Measurements from ENCODE around the gene PPP1R9B. TPM values are rescaled to one million over a fixed set of nuclear protein-coding genes. Genes with fewer than 3 reads are reported as not detected.

Gene PPP1R9B
- total RNA-seq, 3 donors from 2014 or later (not counting 1 experiment from before 2014, with no cell fraction given) = 124 to 162 (median 135) TPM

GRCh38 chr17:50176559-50177357 lies 26.3 kb upstream of the PPP1R9B start:
- H3K27me3 ChIP-seq (ENCODE audit: control insufficient read depth, insufficient read depth, low read length) = no peaks in the 10 kb centered on the region
- TF ChIP-seq CTCF (IDR thresholded peaks at IDR 0.05) = no peak
- H3K27ac Mint-ChIP-seq = no peak overlapping the region
- no peak overlapping the region for H3K27ac ChIP-seq (ENCODE audit: low read length)
- H3K9me3 ChIP-seq (ENCODE audit: control insufficient read depth, insufficient read depth, low read length) = no peaks in the 10 kb centered on the region
- ATAC-seq (no peak), DNase-seq (no peak)
- no peaks in the 10 kb centered on the region for H3K36me3 Mint-ChIP-seq
- H3K36me3 ChIP-seq (ENCODE audit: control insufficient read depth, insufficient read depth, low read length) = no peaks in the 10 kb centered on the region
- no peak overlapping the region for H3K4me3 Mint-ChIP-seq
- no peaks in the 10 kb centered on the region for H3K9me3 Mint-ChIP-seq
- peaks cover 8% of the 10 kb centered on the region for H3K4me1 ChIP-seq (ENCODE audit: control insufficient read depth, insufficient read depth, low read length)
- H3K27me3 Mint-ChIP-seq (ENCODE audit: low read depth in 2 of 2) = peaks cover 0 to 3% of the 10 kb centered on the region in 2 donors
- intact Hi-C loops (cut with micrococcal nuclease) = no loop called here
- H3K4me1 Mint-ChIP-seq = peaks cover 10% of the 10 kb centered on the region in 2 donors
- WGBS (ENCODE audit: insufficient coverage) = 92% methylated on average over 20 of the region's 20 CpGs
- H3K4me3 ChIP-seq (ENCODE audit: low read length) = no peak overlapping the region

DNA sequence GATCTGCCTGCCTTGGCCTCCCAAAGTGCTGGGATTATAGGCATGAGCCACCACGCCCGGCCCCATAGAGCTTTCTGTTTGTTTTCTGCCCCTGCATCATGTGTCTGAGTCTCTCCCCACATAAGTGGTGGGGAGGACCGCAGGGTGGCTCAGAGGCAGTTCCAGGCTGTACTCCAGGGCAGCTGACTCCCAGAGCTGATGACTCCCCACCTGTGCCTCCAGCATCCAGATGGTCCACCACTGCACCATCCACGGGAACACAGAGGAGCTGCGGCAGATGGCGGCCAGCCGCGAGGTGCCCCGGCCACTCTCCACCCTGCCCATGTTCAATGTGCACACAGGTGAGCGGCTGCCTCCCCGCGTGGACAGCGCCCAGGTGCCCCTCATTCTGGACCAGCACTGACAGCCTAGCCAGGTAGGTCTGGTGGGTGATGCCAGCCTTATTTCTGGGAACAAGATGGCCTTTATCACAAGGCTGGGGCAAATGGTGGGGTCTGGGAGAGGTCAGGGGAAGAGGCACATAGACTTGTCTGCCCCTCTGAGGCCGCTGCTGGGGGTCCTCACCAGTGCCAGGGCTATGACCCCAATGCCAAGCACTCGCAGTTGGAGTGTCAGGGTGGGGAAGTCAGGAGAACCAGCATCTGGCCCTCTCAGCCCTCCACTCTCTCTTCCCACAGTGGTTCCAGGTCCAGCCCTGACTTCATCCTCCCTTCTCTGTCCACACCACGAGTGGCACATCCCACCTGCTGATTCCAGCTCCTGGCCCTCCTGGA lies 24.7 kb upstream of the PPP1R9B start:
- Histone ChIP-seq H3K27ac (ENCODE audit: low read length) (no peak overlapping the region), H3K9me3 (ENCODE audit: control insufficient read depth, insufficient read depth, low read length) (no peaks in the 10 kb centered on the region), H3K27me3 (ENCODE audit: control insufficient read depth, insufficient read depth, low read length) (no peaks in the 10 kb centered on the region), H3K4me1 (ENCODE audit: control insufficient read depth, insufficient read depth, low read length) (peaks cover 8% of the 10 kb centered on the region), H3K4me3 (ENCODE audit: low read length) (no peak overlapping the region), H3K36me3 (ENCODE audit: control insufficient read depth, insufficient read depth, low read length) (no peaks in the 10 kb centered on the region)
- Mint-ChIP-seq H3K4me1 (peaks cover 10% of the 10 kb centered on the region in 2 donors), H3K27ac (no peak overlapping the region), H3K27me3 (ENCODE audit: low read depth in 2 of 2) (peaks cover 0 to 7% of the 10 kb centered on the region in 2 donors), H3K9me3 (no peaks in the 10 kb centered on the region), H3K4me3 (no peak overlapping the region), H3K36me3 (no peaks in the 10 kb centered on the region)
- WGBS (ENCODE audit: insufficient coverage) = 93% methylated on average over 16 of the region's 16 CpGs
- TF ChIP-seq CTCF (IDR thresholded peaks at IDR 0.05) = no peak
- intact Hi-C loops (cut with micrococcal nuclease) = no loop called here
- ATAC-seq = no peak
- DNase-seq = no peak

GRCh38 chr17:50174444-50174843 lies 24.0 kb upstream of the PPP1R9B start:
- no peak overlapping the region for H3K27ac ChIP-seq (ENCODE audit: low read length)
- no peak overlapping the region for H3K27ac Mint-ChIP-seq
- DNase-seq = no peak
- no peaks in the 10 kb centered on the region for H3K9me3 ChIP-seq (ENCODE audit: control insufficient read depth, insufficient read depth, low read length)
- no peaks in the 10 kb centered on the region for H3K27me3 ChIP-seq (ENCODE audit: control insufficient read depth, insufficient read depth, low read length)
- H3K36me3 ChIP-seq (ENCODE audit: control insufficient read depth, insufficient read depth, low read length) = no peaks in the 10 kb centered on the region
- intact Hi-C loops (cut with micrococcal nuclease) = no loop called here
- no peaks in the 10 kb centered on the region for H3K9me3 Mint-ChIP-seq
- no peaks in the 10 kb centered on the region for H3K36me3 Mint-ChIP-seq
- H3K4me3 Mint-ChIP-seq = no peak overlapping the region
- H3K4me1 ChIP-seq (ENCODE audit: control insufficient read depth, insufficient read depth, low read length) = peaks cover 11% of the 10 kb centered on the region
- no peak for TF ChIP-seq CTCF (IDR thresholded peaks at IDR 0.05)
- no peak overlapping the region for H3K4me3 ChIP-seq (ENCODE audit: low read length)
- peaks cover 12% of the 10 kb centered on the region in 2 donors for H3K4me1 Mint-ChIP-seq
- ATAC-seq = no peak
- WGBS (ENCODE audit: insufficient coverage) = 79% methylated on average over 6 of the region's 6 CpGs
- peaks cover 0 to 7% of the 10 kb centered on the region in 2 donors for H3K27me3 Mint-ChIP-seq (ENCODE audit: low read depth in 2 of 2)
